NCI-H146 (cell line): Measurements from ENCODE around the gene GPR39.
"Not testable (repeated sequence)": the region's sequence is repeated elsewhere in the genome, so short reads cannot be mapped to it uniquely, and the experiment has no call there.

Experiments used
- DNase-seq: peaks from one replicate; lab custom pipeline; 2025; lab: John Stamatoyannopoulos, UW

GPR39 gene

GRCh38 chr2:132416723-132417395 lies at the start of gene GPR39:
Gene GPR39, plus strand, starts transcription at chr2:132416805.
- DNase-seq: no peak

GRCh38 chr2:132368191-132368590 lies 48.4 kb upstream of the GPR39 start:
- DNase-seq: no peak

- no peak for DNase-seq
Measured at GRCh38 chr2:132372276-132372675, 44.3 kb upstream of the GPR39 start.

- no peak for DNase-seq
Measured at GRCh38 chr2:132373391-132374135, 43.0 kb upstream of the GPR39 start.

- no peak for DNase-seq
Measured at GRCh38 chr2:132374151-132374550, 42.5 kb upstream of the GPR39 start.

GRCh38 chr2:132374551-132374950 lies 42.1 kb upstream of the GPR39 start:
- no peak for DNase-seq

GRCh38 chr2:132374961-132375360 lies 41.6 kb upstream of the GPR39 start:
- no peak for DNase-seq

- no peak for DNase-seq
Measured at GRCh38 chr2:132381376-132381775, 35.2 kb upstream of the GPR39 start.

- DNase-seq: no peak
Measured at GRCh38 chr2:132383956-132384355, 32.6 kb upstream of the GPR39 start.

GRCh38 chr2:132384491-132385151 lies 32.0 kb upstream of the GPR39 start:
- no peak for DNase-seq

GRCh38 chr2:132387126-132387525 lies 29.5 kb upstream of the GPR39 start:
- no peak for DNase-seq

GRCh38 chr2:132390076-132390475 lies 26.5 kb upstream of the GPR39 start:
- no peak for DNase-seq

GRCh38 chr2:132391378-132391777 lies 25.2 kb upstream of the GPR39 start:
- DNase-seq: no peak

- DNase-seq: no peak
Measured at GRCh38 chr2:132392221-132392620, 24.4 kb upstream of the GPR39 start.

- no peak for DNase-seq
Measured at GRCh38 chr2:132392879-132393278, 23.7 kb upstream of the GPR39 start.

- DNase-seq: not testable (repeated sequence)
Measured at GRCh38 chr2:132397042-132397441, 19.6 kb upstream of the GPR39 start.

- DNase-seq: no peak
Measured at GRCh38 chr2:132400169-132400900, 16.3 kb upstream of the GPR39 start.

- DNase-seq: no peak
Measured at GRCh38 chr2:132400901-132401240, 15.7 kb upstream of the GPR39 start.

GRCh38 chr2:132401326-132401725 lies 15.3 kb upstream of the GPR39 start:
- no peak for DNase-seq

GRCh38 chr2:132403146-132403545 lies 13.5 kb upstream of the GPR39 start:
- DNase-seq: no peak

- DNase-seq: no peak
Measured at GRCh38 chr2:132404056-132404455, 12.5 kb upstream of the GPR39 start.

- DNase-seq: no peak
Measured at GRCh38 chr2:132407784-132408183, 8.8 kb upstream of the GPR39 start.

- no peak for DNase-seq
Measured at GRCh38 chr2:132412021-132412420, 4.6 kb upstream of the GPR39 start.
